ENCODE data around the gene CATSPERD.

CATSPERD gene

GRCh38 chr19:5713228-5713627, 7.2 kb upstream of the CATSPERD start:
- TF ChIP-seq REST (IDR thresholded peaks at IDR 0.05; ENCODE audit: insufficient read depth in 1 of 2, low read depth in 2 of 2, low read length in 2 of 2) (no peak), FOXP2 (optimal IDR thresholded peaks at IDR 0.05; ENCODE audit: borderline replicate concordance, extremely low read depth, extremely low read length, insufficient read depth) (no peak), POLR2AphosphoS5 (IDR thresholded peaks at IDR 0.05; ENCODE audit: low read depth, low read length) (no peak), SIN3A (IDR thresholded peaks at IDR 0.05; ENCODE audit: borderline replicate concordance, insufficient read depth, low read length) (no peak), TAF1 (IDR thresholded peaks at IDR 0.05; ENCODE audit: borderline replicate concordance, insufficient read depth, low read length) (no peak)

GRCh38 chr19:5714816-5715215, 5.6 kb upstream of the CATSPERD start:
- TF ChIP-seq TAF1 (IDR thresholded peaks at IDR 0.05; ENCODE audit: borderline replicate concordance, insufficient read depth, low read length) (no peak), REST (IDR thresholded peaks at IDR 0.05; ENCODE audit: insufficient read depth in 1 of 2, low read depth in 2 of 2, low read length in 2 of 2) (no peak), FOXP2 (optimal IDR thresholded peaks at IDR 0.05; ENCODE audit: borderline replicate concordance, extremely low read depth, extremely low read length, insufficient read depth) (no peak), POLR2AphosphoS5 (IDR thresholded peaks at IDR 0.05; ENCODE audit: low read depth, low read length) (no peak), SIN3A (IDR thresholded peaks at IDR 0.05; ENCODE audit: borderline replicate concordance, insufficient read depth, low read length) (no peak)

- no peak for TF ChIP-seq POLR2AphosphoS5 (IDR thresholded peaks at IDR 0.05; ENCODE audit: low read depth, low read length)
- no peak for TF ChIP-seq FOXP2 (optimal IDR thresholded peaks at IDR 0.05; ENCODE audit: borderline replicate concordance, extremely low read depth, extremely low read length, insufficient read depth)
- no peak for TF ChIP-seq SIN3A (IDR thresholded peaks at IDR 0.05; ENCODE audit: borderline replicate concordance, insufficient read depth, low read length)
- no peak for TF ChIP-seq REST (IDR thresholded peaks at IDR 0.05; ENCODE audit: insufficient read depth in 1 of 2, low read depth in 2 of 2, low read length in 2 of 2)
- no peak for TF ChIP-seq TAF1 (IDR thresholded peaks at IDR 0.05; ENCODE audit: borderline replicate concordance, insufficient read depth, low read length)
Measured at GRCh38 chr19:5717215-5717935, 3.1 kb upstream of the CATSPERD start.

GRCh38 chr19:5718037-5718578, 2.3 kb upstream of the CATSPERD start:
- no peak for TF ChIP-seq REST (IDR thresholded peaks at IDR 0.05; ENCODE audit: insufficient read depth in 1 of 2, low read depth in 2 of 2, low read length in 2 of 2)
- no peak for TF ChIP-seq SIN3A (IDR thresholded peaks at IDR 0.05; ENCODE audit: borderline replicate concordance, insufficient read depth, low read length)
- no peak; the same call in 1 of the 2 replicates for TF ChIP-seq POLR2AphosphoS5 (IDR thresholded peaks at IDR 0.05; ENCODE audit: low read depth, low read length)
- no peak for TF ChIP-seq TAF1 (IDR thresholded peaks at IDR 0.05; ENCODE audit: borderline replicate concordance, insufficient read depth, low read length)
- TF ChIP-seq FOXP2 (optimal IDR thresholded peaks at IDR 0.05; ENCODE audit: borderline replicate concordance, extremely low read depth, extremely low read length, insufficient read depth), result no peak
